Left lung (tissue), 10 donors: ENCODE data around the gene TMEM243. TPM values are rescaled to one million over a fixed set of nuclear protein-coding genes. Genes with fewer than 3 reads are reported as not detected.
"Not testable (repeated sequence)": the region's sequence is repeated elsewhere in the genome, so short reads cannot be mapped to it uniquely, and the experiment has no call there.

Experiments
- ATAC-seq: fragments of 200-7000 bp; cut with Tn5 transposase; one replicate; pipeline ENCODE4 v1.9.1; 2020; ENCODE audit warnings: moderate library complexity
- DNase-seq, 4 donors: peaks; one replicate each; pipeline ENCODE4 v3.0.0-alpha.2; 2013 to 2020
- H3K27ac ChIP-seq, 2 donors: fragments of 200-600 bp; sonication (generic) in 1 of 2; one replicate each; pipeline versions ENCODE4 v1.5.0 to v1.8.0; 2020 to 2021
- H3K27me3 ChIP-seq, 2 donors: fragments of 200-600 bp; sonication (generic) in 1 of 2; one replicate each; pipeline versions ENCODE4 v1.5.0 to v1.8.0; 2020 to 2021
- H3K36me3 ChIP-seq, 2 donors: fragments of 200-600 bp; sonication (generic) in 1 of 2; one replicate each; pipeline versions ENCODE4 v1.5.0 to v1.8.0; 2020 to 2021
- H3K4me1 ChIP-seq, 2 donors: fragments of 200-600 bp; one replicate each; pipeline ENCODE4 v1.8.0; 2021
- H3K4me3 ChIP-seq, 2 donors: fragments of 200-600 bp; sonication (generic) in 1 of 2; one replicate each; pipeline versions ENCODE4 v1.5.0 to v1.8.0; 2020 to 2021; ENCODE audit warnings: mild to moderate bottlenecking in 1 of 2
- H3K9me3 ChIP-seq, 2 donors: fragments of 200-600 bp; sonication (generic) in 1 of 2; one replicate each; pipeline versions ENCODE4 v1.5.0 to v1.8.0; 2020 to 2021
- intact Hi-C, 2 donors: fragments of 100-400 bp; cut with DNase I; formaldehyde crosslinking; loops; one replicate each; pipeline versions ENCODE4 v1.11.2 to v1.14.2; 2022
- polyA plus RNA-seq, 6 donors: library from polyadenylated mRNA; unstranded; fragments of 120-200 nt; gene quantifications; one replicate each; pipeline ENCODE4 v1.2.1, GENCODE V29; 2013; ENCODE audit not compliant: insufficient read length in 6 of 6
- total RNA-seq, 2 donors: library from RNA; stranded (reverse); fragmentation: NEBNext Ultra II Directional; extraction: Animal tissue kit (Norgen Biotek cat#: 25700); gene quantifications; one replicate each; pipeline ENCODE4 v1.2.1, GENCODE V29; 2021
- TF ChIP-seq, protein P1 (sequence below), 2 donors: fragments of 200-600 bp; sonication (generic) in 1 of 2; IDR thresholded peaks; one replicate each; pipeline versions ENCODE4 v1.5.0 to v1.8.0; 2021; ENCODE audit warnings: antibody characterized with exemption in 2 of 2
- donor health status: DM: no; HTN: yes; CAD: no.
- donor health status: DM: no; HTN: no; CAD: no.

Gene TMEM243
- total and polyA plus RNA-seq, 8 donors, result 46.5 to 99.1 (median 76.1) TPM

DNA sequence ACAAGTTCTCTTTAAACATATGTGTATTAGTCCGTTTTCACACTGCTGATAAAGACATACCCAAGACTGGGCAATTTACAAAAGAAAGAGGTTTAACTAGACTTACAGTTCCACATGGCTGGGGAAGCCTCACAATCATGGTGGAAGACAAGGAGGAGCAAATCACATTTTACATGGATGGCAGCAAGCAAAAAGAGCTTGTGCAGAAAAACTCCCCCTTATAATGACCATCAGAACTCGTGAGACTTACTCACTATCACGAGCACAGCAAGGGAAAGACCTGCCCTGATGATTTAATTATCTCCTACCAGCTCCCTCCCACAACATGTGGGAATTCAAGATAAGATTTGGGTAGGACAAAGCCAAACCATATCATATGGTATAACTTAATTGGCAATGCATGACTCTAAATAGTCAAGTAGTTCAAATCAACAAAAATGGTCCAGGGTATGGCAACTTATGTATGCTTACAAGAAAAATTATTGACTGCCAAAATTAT lies 34.1 kb upstream of the TMEM243 start:
- intact Hi-C loops, result no loop called here
- no peak overlapping the region for H3K4me3 ChIP-seq
- H3K27ac ChIP-seq, result no peak overlapping the region
- no peaks in the 10 kb centered on the region for H3K27me3 ChIP-seq
- DNase-seq, result no peak
- TF ChIP-seq, protein P1, sequence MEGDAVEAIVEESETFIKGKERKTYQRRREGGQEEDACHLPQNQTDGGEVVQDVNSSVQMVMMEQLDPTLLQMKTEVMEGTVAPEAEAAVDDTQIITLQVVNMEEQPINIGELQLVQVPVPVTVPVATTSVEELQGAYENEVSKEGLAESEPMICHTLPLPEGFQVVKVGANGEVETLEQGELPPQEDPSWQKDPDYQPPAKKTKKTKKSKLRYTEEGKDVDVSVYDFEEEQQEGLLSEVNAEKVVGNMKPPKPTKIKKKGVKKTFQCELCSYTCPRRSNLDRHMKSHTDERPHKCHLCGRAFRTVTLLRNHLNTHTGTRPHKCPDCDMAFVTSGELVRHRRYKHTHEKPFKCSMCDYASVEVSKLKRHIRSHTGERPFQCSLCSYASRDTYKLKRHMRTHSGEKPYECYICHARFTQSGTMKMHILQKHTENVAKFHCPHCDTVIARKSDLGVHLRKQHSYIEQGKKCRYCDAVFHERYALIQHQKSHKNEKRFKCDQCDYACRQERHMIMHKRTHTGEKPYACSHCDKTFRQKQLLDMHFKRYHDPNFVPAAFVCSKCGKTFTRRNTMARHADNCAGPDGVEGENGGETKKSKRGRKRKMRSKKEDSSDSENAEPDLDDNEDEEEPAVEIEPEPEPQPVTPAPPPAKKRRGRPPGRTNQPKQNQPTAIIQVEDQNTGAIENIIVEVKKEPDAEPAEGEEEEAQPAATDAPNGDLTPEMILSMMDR (IDR thresholded peaks at IDR 0.05), result no peak
- no peak for ATAC-seq
- no peaks in the 10 kb centered on the region for H3K4me1 ChIP-seq
- peaks cover 0 to 3% of the 10 kb centered on the region in 2 donors for H3K9me3 ChIP-seq
- no peaks in the 10 kb centered on the region for H3K36me3 ChIP-seq

DNA sequence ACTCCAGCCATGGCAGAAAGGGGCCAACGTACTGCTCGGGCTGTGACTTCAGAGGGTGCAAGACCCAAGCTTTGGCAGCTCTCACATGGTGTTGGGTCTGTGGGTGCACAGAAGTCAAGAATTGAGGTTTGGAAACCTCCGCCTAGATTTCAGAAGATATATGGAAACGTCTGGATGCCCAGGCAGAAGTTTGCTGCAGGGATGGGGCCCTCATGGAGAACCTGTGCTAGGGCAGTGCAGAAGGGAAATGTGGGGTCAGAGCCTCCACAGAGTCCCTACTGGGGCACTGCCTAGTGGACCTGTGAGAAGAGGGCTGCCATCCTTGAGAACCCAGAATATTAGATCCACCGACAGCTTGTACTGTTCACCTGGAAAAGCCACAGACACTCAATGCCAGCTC lies 26.1 kb upstream of the TMEM243 start:
- DNase-seq, intact Hi-C loops, H3K36me3 ChIP-seq, H3K27ac ChIP-seq, ATAC-seq, H3K27me3 ChIP-seq, H3K4me3 ChIP-seq, H3K4me1 ChIP-seq: not testable (repeated sequence)
- peaks cover 0 to 15% of the 10 kb centered on the region in 2 donors for H3K9me3 ChIP-seq

DNA sequence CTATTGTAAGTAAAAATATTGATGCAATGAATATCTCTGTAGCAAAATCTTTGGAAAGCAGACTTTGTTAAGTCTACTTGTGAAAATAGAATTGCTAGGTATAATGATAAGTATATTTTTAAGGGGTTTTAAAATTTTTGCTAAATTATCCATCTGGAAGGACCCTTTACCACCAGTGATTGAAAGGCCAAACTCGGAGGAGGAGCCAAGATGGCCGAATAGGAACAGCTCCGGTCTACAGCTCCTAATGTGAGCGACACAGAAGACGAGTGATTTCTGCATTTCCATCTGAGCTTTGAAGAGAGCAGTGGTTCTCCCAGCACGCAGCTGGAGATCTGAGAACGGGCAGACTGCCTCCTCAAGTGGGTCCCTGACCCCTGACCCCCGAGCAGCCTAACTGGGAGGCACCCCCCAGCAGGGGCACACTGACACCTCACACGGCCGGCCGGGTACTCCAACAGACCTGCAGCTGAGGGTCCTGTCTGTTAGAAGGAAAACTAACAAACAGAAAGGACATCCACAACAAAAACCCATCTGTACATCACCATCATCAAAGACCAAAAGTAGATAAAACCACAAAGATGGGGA lies 19.0 kb upstream of the TMEM243 start:
- H3K9me3 ChIP-seq, H3K27ac ChIP-seq, H3K4me3 ChIP-seq, DNase-seq, H3K4me1 ChIP-seq, H3K27me3 ChIP-seq, ATAC-seq, H3K36me3 ChIP-seq: not testable (repeated sequence)
- intact Hi-C loops, result loop anchor here in 1 of 2 donors (5.0 kb wide), 1 partner anchor 316 kb away; no protein-coding TSS in a partner anchor

DNA sequence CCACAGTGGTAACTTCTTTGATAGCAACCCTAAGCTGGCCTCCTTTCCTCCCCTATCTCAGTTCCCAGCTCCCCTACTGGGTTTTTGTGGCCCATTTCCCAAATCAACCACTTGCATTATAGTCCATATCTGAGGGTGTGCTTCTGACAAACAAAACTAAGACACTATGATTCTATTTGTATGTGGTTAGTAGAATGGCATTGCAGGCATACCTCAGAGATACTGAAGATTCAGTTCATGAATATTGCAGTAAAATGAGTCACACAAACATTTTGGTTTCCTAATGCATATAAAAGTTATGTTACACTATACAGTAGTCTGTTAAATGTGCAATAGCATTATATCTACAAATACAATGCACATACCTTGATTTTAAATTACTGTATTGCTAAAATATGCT lies 15.4 kb upstream of the TMEM243 start:
- no peaks in the 10 kb centered on the region for H3K4me1 ChIP-seq
- H3K36me3 ChIP-seq, result no peaks in the 10 kb centered on the region
- no peak overlapping the region for H3K4me3 ChIP-seq
- H3K27me3 ChIP-seq, result no peaks in the 10 kb centered on the region
- TF ChIP-seq, protein P1 (IDR thresholded peaks at IDR 0.05), result no peak
- ATAC-seq (no peak), DNase-seq (no peak)
- H3K9me3 ChIP-seq, result no peaks in the 10 kb centered on the region
- no peak overlapping the region for H3K27ac ChIP-seq
- intact Hi-C loops, result loop anchor here in 1 of 2 donors (5.0 kb wide), 1 partner anchor 313 kb away; no protein-coding TSS in a partner anchor

DNA sequence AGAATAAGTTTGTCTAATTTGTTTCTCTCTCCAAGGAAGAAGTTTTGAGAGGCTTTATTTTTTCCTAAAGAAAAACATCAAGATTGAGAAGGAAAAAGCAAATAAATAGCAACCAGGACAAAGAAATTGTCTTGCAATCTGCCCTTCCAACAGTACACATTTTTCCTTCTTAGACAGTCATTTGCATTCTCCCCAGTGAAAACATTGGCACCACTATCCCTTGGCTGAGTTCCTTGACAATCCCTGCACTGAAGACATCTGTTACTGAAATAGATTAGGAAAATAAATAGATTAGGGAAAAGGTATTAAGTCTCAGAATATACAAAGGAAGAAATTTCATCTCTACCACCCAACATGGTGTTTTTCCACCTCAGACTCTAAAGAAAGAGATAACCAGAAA lies 12.2 kb upstream of the TMEM243 start:
- DNase-seq (peak in 1 of 4 donors; percentile 28), ATAC-seq (no peak)
- intact Hi-C loops, result no loop called here

DNA sequence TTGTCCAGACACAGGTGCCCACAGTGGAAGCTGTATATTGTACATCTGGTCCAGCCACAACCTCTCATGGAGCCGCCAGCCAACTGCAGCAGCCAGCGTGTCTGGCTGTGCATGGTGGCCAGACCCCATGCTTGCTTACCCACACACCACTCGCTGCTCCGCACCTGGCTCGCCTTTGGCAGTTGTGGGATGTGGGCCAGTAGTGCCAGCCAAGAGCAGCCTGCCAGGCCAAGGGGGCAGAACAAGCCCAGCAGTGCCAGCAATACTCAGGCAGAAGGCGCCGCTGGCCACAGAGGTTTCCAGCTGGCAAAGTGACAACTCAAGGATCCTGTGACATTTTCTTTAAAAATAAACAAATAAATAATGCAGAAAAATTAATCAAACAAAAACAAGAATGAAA lies 11.7 kb upstream of the TMEM243 start:
- no peak overlapping the region for H3K27ac ChIP-seq
- intact Hi-C loops, result no loop called here
- H3K27me3 ChIP-seq, result no peaks in the 10 kb centered on the region
- H3K4me1 ChIP-seq, result no peaks in the 10 kb centered on the region
- no peak for DNase-seq
- H3K4me3 ChIP-seq, result no peak overlapping the region
- TF ChIP-seq, protein P1 (IDR thresholded peaks at IDR 0.05), result no peak
- H3K9me3 ChIP-seq, result no peaks in the 10 kb centered on the region
- no peaks in the 10 kb centered on the region for H3K36me3 ChIP-seq
- no peak for ATAC-seq

More for the DNA sequence above, 12.2 kb upstream of the TMEM243 start:
- Histone ChIP-seq H3K4me1 (no peaks in the 10 kb centered on the region), H3K9me3 (no peaks in the 10 kb centered on the region), H3K4me3 (no peak overlapping the region), H3K27ac (no peak overlapping the region), H3K36me3 (no peaks in the 10 kb centered on the region), H3K27me3 (no peaks in the 10 kb centered on the region)
- TF ChIP-seq, protein P1 (IDR thresholded peaks at IDR 0.05), result no peak
